Colon (tissue), 2 donors: ENCODE measurements around the gene RASA2.
"Not testable (repeated sequence)": the region's sequence is repeated elsewhere in the genome, so short reads cannot be mapped to it uniquely, and the experiment has no call there.

Experiments
- FAIRE-seq: peaks from 2 replicates; lab custom pipeline; 2012; peaks lifted over from hg19 to GRCh38; lab: Jason Lieb, UNC
- donor health status: control.
- donor health status: control.

The RASA2 gene

GRCh38 chr3:141578202-141578973 lies 91.6 kb downstream of the RASA2 start:
- FAIRE-seq, result no peak

GRCh38 chr3:141594357-141594756 lies 107.5 kb downstream of the RASA2 start:
- FAIRE-seq, result no peak

GRCh38 chr3:141597931-141598330 lies 111.1 kb downstream of the RASA2 start:
- FAIRE-seq, result no peak

GRCh38 chr3:141600331-141600730 lies 113.5 kb downstream of the RASA2 start:
- no peak for FAIRE-seq

- no peak for FAIRE-seq
Measured at GRCh38 chr3:141602706-141603105, 115.9 kb downstream of the RASA2 start.

GRCh38 chr3:141603473-141604035 lies 116.7 kb downstream of the RASA2 start:
- no peak for FAIRE-seq

- no peak for FAIRE-seq
Measured at GRCh38 chr3:141605883-141606282, 119.1 kb downstream of the RASA2 start.

- no peak for FAIRE-seq
Measured at GRCh38 chr3:141608438-141608837, 121.6 kb downstream of the RASA2 start.

GRCh38 chr3:141610939-141611338 lies 124.1 kb downstream of the RASA2 start:
- FAIRE-seq, result no peak

GRCh38 chr3:141618103-141618910 lies 131.5 kb downstream of the RASA2 start:
- FAIRE-seq, result no peak

- no peak for FAIRE-seq
Measured at GRCh38 chr3:141618938-141619337, 132.1 kb downstream of the RASA2 start.

GRCh38 chr3:141619450-141619849 lies 132.6 kb downstream of the RASA2 start:
- FAIRE-seq, result no peak

- no peak for FAIRE-seq
Measured at GRCh38 chr3:141623691-141624090, 136.9 kb downstream of the RASA2 start.

GRCh38 chr3:141625506-141625905 lies 138.7 kb downstream of the RASA2 start:
- no peak for FAIRE-seq

- not testable (repeated sequence) for FAIRE-seq
Measured at GRCh38 chr3:141628334-141628733, 141.5 kb downstream of the RASA2 start.

GRCh38 chr3:141628868-141629441 lies 142.1 kb downstream of the RASA2 start:
- FAIRE-seq, result not testable (repeated sequence)

- FAIRE-seq, result no peak
Measured at GRCh38 chr3:141629976-141630375, 143.1 kb downstream of the RASA2 start.

- no peak for FAIRE-seq
Measured at GRCh38 chr3:141632779-141633374, 146.1 kb downstream of the RASA2 start.

GRCh38 chr3:141642215-141642614 lies 155.4 kb downstream of the RASA2 start:
- no peak for FAIRE-seq

- FAIRE-seq, result no peak
Measured at GRCh38 chr3:141643391-141643790, 156.6 kb downstream of the RASA2 start.

GRCh38 chr3:141643796-141644195 lies 157.0 kb downstream of the RASA2 start:
- FAIRE-seq, result no peak

GRCh38 chr3:141644931-141645330 lies 158.1 kb downstream of the RASA2 start:
- no peak for FAIRE-seq
